NCI-H226 (cell line): Measurements from ENCODE around the gene TMEM72.

Experiments used
- DNase-seq: peaks from one replicate; pipeline ENCODE4 v3.0.0-alpha.2; 2015

The TMEM72 gene

DNA sequence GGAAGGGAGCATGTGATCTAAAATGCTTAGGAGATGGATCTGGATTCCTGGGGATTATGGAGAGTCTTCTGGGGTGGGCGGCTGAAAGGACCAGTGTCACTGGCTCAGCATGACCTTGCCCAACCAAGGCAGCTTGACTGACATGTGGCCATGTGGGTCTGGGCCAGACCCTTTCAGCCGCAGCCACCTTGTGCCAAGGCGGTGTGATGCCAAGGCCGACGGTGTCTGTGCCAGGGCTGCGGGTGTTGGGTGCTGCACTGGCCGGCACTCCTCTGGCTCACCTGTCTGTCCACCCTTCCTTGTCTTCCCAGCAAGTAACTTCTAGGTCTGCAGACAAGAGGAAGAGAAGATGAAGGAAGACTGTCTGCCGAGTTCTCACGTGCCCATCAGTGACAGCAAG lies 58.7 kb downstream of the TMEM72 start:
- no peak for DNase-seq

DNA sequence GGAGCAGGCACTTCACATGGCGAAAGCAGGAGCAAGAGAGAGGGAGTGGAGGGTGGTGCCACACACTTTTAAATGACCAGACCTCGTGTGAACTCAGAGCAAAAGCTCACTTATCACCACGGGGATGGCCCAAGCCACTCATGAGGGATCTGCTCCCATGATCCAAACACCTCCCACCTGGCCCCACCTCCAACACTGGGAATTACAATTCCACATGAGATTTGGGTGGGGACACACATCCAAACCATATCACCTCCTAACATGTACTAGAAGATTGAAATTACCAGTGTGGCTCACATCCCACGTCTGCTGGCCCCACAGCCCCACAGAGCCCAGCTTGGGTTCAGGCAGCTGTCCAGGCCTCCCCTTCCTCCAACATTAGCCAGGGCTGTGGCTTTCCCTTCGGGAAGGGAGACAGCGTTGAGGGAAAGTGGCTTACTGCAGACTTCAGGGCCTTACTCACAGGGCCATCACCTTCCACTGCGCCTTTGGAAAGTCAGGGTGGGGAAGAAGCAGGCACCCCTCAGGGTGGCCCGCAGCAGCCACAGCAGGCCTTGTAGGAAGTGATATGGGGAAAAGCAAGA lies 59.8 kb downstream of the TMEM72 start:
- DNase-seq = no peak

DNA sequence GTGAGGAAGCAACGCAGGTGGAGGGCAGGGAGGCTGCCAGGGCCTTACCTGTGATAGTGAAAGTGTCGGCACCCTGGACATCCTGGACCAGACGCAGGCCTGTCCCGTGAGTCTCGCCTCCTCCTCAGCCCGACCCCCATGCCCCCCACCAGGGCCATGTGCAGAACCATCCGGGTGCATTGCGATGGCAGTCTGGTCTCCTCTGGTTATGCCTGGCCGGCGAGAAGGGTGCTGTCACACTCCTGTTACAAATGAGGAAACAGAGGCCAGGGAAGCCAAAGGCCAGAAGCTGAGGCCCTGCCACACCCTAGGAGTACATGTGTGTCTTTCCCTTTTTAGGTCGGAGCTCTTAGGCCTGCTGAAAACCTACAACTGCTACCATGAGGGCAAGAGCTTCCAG lies 60.3 kb downstream of the TMEM72 start:
- DNase-seq = no peak

DNA sequence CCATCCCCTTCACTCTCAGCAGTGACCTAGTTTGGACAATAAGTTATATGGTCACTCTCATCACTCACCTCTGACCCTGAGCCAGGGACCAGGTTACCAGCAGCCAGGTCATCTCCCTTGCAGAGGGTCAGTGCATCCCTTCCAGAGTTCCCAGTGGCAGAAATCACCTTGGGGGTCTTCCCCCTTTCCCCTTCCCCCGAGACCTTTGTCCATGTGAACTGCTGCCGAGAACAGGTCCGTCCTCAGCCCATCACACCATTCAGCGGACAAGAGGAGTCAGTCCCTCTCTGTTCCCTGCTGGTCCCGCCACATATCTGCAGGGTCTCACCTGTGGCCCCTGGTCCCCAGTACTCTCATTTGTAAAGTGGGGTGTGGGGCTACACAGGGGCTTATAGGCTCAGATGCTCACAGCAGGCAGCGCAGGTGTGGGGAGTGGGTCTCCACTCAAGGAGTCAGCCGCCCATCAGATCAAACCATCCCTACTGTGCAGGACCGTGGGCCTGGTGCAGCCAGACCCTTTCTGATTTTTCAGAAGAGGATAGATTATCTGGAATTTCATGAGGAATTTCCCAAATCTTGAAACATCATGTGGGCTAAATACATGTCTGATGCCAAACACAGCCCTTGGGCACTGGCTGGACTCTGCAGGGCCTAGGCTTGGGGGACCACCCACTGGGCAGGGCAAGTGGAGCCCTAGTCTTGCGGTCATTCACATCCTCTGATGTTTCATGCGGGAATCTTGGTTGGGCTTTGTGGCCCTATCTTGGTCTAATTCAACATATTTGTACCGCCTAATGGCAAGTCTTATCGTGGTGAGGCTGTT lies 61.0 kb downstream of the TMEM72 start:
- no peak for DNase-seq

GRCh38 chr10:44972874-44973306 lies 61.8 kb downstream of the TMEM72 start:
- DNase-seq = no peak

GRCh38 chr10:44973323-44974081 lies 62.4 kb downstream of the TMEM72 start:
- DNase-seq = no peak

DNA sequence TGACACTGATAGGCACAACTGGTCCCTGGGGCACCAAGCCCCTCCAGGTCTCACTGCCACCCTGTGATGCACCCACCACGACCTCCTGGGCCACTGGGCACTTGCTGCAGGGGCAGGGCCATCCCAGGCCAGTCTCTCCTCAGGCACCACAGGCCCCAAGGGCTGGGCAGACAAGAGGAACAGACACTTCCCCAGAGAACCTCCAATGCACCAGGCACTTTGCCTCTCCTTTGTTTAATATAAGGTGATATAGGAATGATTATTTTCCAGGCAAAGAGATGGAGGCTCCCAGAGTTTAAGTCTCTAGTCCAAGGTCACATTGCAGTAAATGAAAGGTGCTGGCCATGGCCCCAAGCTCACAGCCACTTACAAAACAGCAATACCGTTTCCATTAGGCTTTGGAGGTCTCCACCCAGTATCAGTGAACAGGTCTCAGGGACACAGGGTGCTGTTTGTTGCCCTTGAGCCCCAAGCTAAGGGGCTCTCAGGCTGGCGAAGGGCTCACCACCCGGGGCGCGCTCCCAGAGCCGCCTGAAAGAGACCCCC lies 63.0 kb downstream of the TMEM72 start:
- DNase-seq = no peak

DNA sequence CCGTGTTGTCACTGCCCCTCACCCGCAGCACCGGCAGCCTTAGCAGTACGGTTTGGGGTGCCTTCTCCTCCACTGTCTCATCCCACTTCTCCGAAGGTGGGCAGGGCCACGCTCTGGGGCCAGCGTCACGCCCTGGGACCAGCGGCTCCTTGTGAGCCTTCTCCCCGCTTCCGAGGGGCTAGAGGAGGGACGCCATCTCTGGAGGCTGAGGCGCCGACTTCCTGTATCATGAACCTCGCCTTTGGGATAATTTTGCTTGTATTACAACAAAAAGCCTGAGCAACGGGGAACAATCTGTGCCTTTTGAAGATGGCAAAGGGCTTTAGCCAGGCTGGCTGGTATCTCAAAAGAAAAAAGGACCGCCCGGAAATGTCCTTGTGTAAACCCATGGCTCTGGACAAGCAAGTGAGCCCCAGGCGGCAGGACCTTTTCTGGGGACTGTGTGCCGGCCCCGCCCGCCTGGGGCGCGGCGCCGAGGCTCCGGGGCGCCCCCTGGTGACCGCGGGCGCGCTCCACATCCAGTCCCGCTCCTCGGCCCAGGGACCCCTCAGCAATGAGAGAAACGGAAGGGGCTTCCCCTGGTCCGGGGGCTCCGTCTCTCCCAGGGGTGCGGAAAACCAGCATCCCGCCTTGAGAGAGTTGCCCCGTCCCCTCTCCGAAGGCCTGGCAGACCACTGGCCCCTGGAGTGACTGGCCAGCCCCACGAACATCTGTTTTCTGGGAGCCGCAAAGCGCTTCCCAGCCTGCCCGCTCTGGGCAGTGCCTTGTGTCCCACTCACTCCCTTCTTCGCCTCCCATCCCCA lies 63.7 kb downstream of the TMEM72 start:
- DNase-seq = no peak

GRCh38 chr10:44975431-44976331 lies 64.5 kb downstream of the TMEM72 start:
- peak; percentile 75 for DNase-seq

GRCh38 chr10:44976352-44977198 lies 65.4 kb downstream of the TMEM72 start:
- DNase-seq = no peak

DNA sequence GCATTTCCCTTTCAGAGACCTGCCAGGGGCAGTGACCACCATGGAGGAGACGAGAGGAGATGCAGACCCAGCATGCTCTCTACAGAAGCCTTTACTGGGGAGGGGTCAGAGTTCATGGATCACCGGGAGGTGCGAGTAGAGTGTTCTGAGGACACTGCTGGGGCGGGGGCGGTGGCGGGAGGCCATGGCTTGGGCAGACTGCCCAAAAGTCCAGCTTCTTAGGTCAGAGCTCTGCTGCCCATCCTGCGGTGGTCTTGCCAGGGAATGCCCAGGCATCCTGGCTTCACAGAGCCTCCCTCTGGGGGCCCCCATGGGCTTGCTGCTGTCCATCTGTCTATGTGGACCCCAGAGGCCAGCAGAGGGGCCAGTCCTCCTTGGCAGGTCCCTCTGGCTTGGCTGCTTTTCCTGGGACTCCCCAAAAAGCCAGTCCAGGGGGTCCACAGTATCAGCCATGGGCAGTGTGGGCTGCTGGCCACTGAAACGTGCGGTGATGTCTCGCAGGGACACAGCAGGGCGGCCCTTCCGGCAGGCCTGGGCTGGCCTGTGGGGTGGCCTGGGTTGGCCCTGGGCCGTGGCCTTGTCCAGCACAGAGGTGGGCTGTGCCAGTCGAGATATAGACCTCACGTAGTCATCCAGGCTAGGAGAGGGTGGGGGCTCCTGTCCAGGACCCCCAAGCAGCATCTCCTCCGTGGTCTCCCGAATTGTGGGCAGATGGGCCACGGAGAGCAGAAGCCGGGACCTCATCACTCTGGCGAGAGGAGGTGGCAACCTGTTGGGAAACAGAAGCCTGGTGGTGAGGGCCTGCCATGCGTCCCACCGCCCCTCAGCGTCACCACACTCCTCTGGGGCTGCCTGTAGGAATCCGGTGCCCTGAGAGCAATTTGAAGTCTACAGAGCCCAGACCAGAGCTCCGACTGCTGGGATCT lies 66.4 kb downstream of the TMEM72 start:
- DNase-seq = no peak

- no peak for DNase-seq
Measured at GRCh38 chr10:44978213-44978569, 67.1 kb downstream of the TMEM72 start.

- peak; percentile 85 for DNase-seq
Measured at GRCh38 chr10:44978570-44979280, 67.6 kb downstream of the TMEM72 start, which contains the start of gene DEPP1. DEPP1 (minus strand) TSS chr10:44978809; CDS start chr10:44978030, 779 bp downstream.

DNA sequence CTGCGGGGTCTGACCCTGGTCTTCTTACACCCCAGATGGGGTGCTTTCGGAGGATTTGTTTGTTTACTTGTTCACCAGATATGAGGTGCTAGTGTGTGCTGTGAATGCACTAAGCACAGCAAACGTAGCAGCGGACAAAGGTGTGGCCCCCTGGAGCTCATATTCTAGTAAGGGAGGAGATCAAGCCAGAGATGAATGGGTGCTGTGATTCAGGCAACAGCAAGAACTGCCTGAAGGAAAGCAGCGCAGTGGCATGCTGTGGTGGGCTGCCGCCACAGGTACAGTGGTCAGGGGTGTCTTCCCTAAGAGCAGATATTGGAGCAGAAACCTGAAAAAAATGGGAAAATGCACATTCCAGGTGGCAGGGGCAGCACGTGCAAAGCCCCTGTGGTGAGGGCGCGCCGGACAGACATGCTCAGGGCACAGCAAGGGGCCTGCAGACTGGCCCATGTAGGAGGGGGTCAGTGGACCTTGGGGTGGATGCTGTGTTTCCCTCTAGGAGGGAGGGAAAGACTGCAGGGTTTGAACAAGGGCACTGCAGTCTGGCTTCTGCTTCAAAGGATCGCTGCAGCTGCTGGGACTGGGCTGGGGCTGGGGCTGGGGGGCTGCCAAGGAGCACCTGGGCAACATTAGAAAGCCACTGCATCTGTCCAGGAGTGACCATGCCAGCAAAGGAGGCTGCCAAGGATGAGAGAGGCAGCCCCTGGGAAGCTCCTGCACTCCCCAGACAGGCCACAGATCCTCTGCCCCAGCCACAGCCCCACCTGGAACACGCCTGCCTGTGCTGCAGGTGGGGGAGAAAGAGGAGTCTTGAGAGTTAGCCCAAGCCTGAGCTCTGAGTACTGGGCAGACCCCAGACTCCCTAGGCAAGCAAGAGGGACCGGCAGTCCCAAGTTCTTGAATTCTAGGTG lies 68.4 kb downstream of the TMEM72 start:
- DNase-seq = no peak

- DNase-seq = no peak
Measured at GRCh38 chr10:44980309-44981171, 69.4 kb downstream of the TMEM72 start.
